GM19238 (cell line): ENCODE measurements around the gene OOSP2.

Source experiments
- DNase-seq: peaks from one replicate; pipeline ENCODE4 v3.0.0; 2011; ENCODE audit warnings: low spot score; ENCODE audit not compliant: insufficient read length

Gene OOSP2

DNA sequence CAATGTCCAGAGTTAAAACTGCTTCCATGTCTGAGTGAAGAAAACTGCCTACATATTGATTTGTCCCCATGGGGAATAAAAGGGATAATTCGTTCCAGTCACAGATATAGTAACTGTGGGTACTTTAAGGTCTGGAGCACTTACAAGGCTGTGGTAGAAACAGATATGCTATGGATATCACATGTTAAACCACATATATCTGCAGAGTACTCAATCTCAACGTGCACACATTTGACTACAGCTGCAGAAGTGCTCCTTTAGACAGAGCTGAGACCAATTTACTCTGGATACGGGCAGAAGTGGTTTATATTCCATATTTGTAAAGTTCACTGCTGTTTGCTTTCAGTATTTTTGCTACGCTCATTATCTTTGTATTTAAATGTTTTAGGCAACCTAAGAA, 38.5 kb downstream of the OOSP2 start:
- no peak for DNase-seq

DNA sequence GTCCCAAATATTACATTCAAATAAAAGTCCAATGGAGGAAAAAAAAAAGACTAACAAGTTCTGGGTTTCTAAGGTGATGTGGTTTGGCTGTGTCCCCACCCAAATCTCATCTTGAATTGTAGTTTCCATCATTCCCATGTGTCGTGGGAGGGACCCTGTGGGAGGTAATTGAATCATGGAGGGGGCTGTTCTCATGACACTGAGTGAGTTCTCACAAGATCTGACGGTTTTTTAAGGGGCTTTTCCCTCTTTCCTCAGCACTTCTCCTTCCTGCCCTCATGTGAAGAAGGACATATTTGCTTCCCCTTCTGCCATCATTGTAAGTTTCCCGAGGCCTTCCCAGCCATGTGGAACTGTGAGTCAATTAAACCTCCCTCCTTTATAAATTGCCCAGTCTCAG, 40.3 kb downstream of the OOSP2 start:
- DNase-seq, result no peak

DNA sequence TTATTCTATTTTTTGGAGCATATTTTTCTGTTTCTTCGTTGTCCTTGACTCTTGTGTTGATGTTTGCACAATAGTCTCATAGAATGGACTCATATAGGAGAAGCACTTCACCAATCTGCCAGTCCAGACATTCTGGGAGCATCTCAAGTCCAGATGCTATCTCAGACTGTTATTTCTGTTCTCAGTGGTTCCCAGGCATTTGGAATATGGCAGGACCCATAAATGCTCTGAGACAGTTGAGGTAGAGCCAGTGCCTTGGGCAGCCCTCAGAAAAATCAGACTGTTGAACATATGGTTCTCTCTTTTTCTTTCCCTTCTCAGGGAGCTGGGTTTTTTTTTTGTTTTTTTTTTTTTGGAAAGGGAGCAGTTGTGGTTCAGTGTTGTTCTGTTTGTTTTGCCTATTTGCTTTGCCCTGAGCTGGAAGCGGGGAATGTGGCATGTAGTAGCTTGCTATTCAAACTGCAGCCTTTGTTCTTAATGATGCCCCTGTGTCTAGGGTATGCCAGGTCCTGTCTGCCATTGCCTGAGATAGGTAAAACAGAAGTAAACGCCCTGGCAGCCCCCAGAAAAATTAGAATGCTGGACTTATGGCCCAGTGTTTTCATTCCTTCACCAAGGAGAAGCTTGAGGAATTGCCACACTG, 44.5 kb downstream of the OOSP2 start:
- DNase-seq, result no peak

DNA sequence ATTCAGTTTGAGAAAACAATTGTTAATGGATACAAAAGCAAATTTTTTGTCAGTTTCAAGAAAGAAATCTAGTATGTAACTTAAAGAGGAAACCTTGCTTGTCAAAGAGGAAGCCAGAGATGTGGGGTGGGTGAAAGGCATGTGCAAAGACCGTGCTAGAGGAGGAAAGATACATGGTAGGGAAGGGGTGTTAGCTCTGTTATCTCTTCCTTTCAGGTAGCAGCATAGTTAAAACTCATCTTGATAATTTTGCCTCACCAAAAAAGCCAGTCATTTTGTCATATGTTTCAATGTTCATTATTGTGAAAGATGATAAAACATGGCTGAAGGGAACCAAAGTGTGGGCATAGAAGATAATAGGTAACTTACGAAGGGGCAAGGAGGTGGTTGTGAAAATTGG, 45.7 kb downstream of the OOSP2 start:
- no peak for DNase-seq

DNA sequence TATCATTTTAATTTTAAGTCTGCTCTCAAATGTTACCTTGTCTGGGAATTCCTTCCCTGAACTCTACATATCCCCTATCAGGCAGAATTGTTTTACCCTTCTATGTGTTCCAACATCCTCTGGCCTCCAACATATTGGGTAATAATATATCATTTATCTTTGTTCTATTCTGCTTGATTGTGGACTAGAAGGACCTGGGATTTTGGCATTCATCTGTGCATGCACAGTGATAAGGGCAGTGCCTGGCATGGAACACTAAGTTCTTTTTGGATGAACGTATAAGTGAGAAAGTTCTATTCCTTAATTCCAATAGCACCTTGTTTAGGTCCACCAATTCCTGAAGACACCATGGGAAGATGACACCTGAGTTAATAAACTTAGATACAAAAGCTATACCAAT, 47.0 kb downstream of the OOSP2 start:
- no peak for DNase-seq

DNA sequence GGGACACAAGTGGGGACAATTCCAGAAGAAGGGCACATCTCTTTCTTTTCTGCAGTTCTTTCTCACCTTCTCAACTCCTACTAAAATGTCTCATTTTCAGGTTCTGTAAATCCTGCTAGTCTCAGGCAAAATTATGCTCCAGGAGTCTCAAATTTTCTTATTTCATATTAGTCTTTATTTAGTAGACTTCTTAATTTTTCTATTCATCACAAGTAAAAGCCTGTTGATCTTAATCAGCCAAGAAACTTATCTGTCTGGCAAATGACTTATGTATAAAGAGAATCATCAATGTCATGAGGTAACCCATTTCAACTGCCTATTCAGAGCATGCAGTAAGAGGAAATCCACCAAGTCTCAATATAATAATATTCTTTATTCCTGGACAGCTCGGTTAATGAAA, 48.2 kb downstream of the OOSP2 start, which contains the start of gene MS4A2:
TSS of gene MS4A2 (plus strand) at position 301 of the 400 bp plus-strand sequence. CDS start 102 bp downstream, outside the sequence.
- DNase-seq, result no peak

DNA sequence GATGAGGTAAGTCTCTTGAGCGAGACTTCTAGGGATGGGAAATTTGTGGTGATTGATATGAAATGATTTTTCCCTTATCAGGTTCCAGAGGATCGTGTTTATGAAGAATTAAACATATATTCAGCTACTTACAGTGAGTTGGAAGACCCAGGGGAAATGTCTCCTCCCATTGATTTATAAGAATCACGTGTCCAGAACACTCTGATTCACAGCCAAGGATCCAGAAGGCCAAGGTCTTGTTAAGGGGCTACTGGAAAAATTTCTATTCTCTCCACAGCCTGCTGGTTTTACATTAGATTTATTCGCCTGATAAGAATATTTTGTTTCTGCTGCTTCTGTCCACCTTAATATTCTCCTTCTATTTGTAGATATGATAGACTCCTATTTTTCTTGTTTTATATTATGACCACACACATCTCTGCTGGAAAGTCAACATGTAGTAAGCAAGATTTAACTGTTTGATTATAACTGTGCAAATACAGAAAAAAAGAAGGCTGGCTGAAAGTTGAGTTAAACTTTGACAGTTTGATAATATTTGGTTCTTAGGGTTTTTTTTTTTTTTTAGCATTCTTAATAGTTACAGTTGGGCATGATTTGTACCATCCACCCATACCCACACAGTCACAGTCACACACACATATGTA, 55.4 kb downstream of the OOSP2 start:
- DNase-seq, result no peak

DNA sequence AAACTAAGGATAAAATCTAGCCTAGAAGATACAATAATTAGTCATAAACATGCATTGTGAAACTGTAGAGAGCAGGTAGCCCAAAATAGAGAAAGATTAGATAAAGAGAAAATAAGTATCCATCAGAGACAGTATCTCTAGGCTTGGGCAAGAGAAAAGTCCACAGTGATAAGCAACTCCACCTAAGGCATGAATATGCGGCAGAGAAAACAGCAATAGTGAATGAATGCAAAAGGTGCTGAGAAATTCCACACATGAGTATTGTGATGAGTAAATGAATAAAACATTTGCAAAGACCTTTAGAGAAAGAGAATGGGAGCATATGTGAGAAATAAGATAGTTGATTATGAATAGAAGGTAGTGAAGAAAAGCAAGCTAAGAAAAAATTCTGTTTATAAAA, 57.0 kb downstream of the OOSP2 start:
- DNase-seq, result no peak
